ENCODE results near the gene SUMO3. TPM values are rescaled to one million over a fixed set of nuclear protein-coding genes. Genes with fewer than 3 reads are reported as not detected.

The SUMO3 gene
- total and polyA plus RNA-seq, 2 of the 13 experiments (the other 11 are each of a cell fraction or from before 2014, with no cell fraction given) = 51.4 to 92.4 TPM

DNA sequence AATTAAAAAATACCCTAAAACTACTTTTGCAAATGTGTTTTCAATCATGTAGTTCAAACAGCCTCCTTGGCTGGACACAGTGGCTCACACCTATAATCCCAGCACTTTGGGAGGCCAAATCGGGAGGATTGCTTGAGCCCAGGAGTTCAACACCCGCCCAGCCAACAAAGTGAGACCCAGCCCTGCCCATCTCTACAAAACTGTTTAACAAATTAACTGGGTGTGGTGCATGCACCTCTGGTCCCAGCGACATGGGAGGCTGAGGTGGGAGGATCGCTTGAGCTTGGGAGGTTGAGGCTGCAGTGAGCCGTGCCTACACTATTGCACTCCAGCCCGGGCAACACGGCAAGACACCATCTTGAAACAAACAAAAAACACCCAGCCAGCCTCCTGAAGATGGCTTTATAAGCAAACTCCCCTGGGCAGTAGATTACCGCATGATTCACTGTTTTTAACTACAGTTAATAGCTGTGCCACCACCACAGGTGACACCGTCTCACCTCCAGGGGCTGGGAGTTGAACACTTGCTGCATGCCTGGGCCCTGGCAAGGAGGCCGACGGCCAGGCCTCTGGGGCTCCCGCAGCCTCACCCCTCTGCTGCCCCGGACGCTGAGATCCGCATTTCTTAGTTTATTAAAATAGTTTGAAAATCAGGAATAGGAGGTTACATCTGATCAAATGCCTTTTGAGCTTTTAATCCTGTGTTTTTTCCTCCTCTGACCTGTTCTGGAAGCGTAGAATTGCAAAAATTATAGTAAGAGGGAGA, 39.4 kb upstream of the SUMO3 start:
- in situ Hi-C loops (cut with HindIII; ENCODE audit: extremely low pct_ligation_motif_present, low pct_unique_long_range_greater_than_20kb) = no loop called here
- Histone ChIP-seq H2AFZ (ENCODE audit: low read length) (no peak overlapping the region), H3K4me1 (ENCODE audit: insufficient read depth, low read length) (peaks cover 17% of the 10 kb centered on the region), H4K20me1 (ENCODE audit: insufficient read depth, low read length) (peaks cover 98% of the 10 kb centered on the region), H3K27ac (ENCODE audit: extremely low read length, insufficient read depth, low read length) (no peak overlapping the region), H3K36me3 (replicated peaks in 1 of 2; ENCODE audit: control insufficient read depth in 1 of 2, insufficient read depth in 2 of 2, low read length in 2 of 2) (peaks cover 54 to 94% of the 10 kb centered on the region in 2 experiments), H3K9ac (ENCODE audit: insufficient read depth, low read depth, low read length) (no peak overlapping the region), H3K4me3 (replicated peaks in 1 of 3; ENCODE audit: insufficient read depth in 1 of 3, low read depth in 2 of 3, low read length in 3 of 3) (no peak overlapping the region), H3K79me2 (ENCODE audit: insufficient read depth, low read length) (peaks cover 88% of the 10 kb centered on the region), H3K27me3 (ENCODE audit: control insufficient read depth in 1 of 2, insufficient read depth in 2 of 2, low read length in 2 of 2) (no peaks in the 10 kb centered on the region), H3K9me3 (ENCODE audit: low read length) (no peaks in the 10 kb centered on the region), H3K4me2 (ENCODE audit: low read depth, low read length) (no peak overlapping the region)
- POLR2A ChIA-PET = no interaction called here
- WGBS (ENCODE audit: low lambda C conversion rate) = 94% methylated on average over 14 of the region's 16 CpGs
- intact Hi-C loops (cut with micrococcal nuclease; ENCODE audit: unreplicated experiment) = no loop called here
- CTCF ChIA-PET (ENCODE audit: low intra/inter-chr PET ratio, low total read pairs) = no interaction called here
- FAIRE-seq = no peak
- BruUV-seq (replicated peaks) = no TSS peak
- no peak for DNase-seq (ENCODE audit: low spot score)
- no peak for ATAC-seq
- TF ChIP-seq NFATC3 (CRISPR knock-in tag; IDR thresholded peaks at IDR 0.05) (no peak), ZNF615 (CRISPR knock-in tag; IDR thresholded peaks at IDR 0.05; ENCODE audit: borderline replicate concordance) (no peak), ZSCAN21 (CRISPR knock-in tag; IDR thresholded peaks at IDR 0.05; ENCODE audit: borderline replicate concordance) (no peak), GMEB1 (CRISPR knock-in tag; IDR thresholded peaks at IDR 0.05; ENCODE audit: borderline replicate concordance) (no peak), PBX3 (CRISPR knock-in tag; IDR thresholded peaks at IDR 0.05; ENCODE audit: borderline replicate concordance) (no peak), ZNF468 (CRISPR knock-in tag; IDR thresholded peaks at IDR 0.05) (no peak), KDM5A (IDR thresholded peaks at IDR 0.05; ENCODE audit: borderline replicate concordance, low read length) (no peak), GATAD2A (CRISPR knock-in tag; IDR thresholded peaks at IDR 0.05) (no peak), PHF5A (CRISPR knock-in tag; IDR thresholded peaks at IDR 0.05; ENCODE audit: low read depth, unreplicated experiment) (no peak), NFYB (CRISPR knock-in tag; IDR thresholded peaks at IDR 0.05) (no peak), SNAPC5 (CRISPR knock-in tag; IDR thresholded peaks at IDR 0.05; ENCODE audit: borderline replicate concordance) (no peak)
